ENCODE measurements around the gene RNF8. TPM values are rescaled to one million over a fixed set of nuclear protein-coding genes. Genes with fewer than 3 reads are reported as not detected.

RNF8 gene
- total RNA-seq, 1 donor from 2014 or later = 21.8 TPM

DNA sequence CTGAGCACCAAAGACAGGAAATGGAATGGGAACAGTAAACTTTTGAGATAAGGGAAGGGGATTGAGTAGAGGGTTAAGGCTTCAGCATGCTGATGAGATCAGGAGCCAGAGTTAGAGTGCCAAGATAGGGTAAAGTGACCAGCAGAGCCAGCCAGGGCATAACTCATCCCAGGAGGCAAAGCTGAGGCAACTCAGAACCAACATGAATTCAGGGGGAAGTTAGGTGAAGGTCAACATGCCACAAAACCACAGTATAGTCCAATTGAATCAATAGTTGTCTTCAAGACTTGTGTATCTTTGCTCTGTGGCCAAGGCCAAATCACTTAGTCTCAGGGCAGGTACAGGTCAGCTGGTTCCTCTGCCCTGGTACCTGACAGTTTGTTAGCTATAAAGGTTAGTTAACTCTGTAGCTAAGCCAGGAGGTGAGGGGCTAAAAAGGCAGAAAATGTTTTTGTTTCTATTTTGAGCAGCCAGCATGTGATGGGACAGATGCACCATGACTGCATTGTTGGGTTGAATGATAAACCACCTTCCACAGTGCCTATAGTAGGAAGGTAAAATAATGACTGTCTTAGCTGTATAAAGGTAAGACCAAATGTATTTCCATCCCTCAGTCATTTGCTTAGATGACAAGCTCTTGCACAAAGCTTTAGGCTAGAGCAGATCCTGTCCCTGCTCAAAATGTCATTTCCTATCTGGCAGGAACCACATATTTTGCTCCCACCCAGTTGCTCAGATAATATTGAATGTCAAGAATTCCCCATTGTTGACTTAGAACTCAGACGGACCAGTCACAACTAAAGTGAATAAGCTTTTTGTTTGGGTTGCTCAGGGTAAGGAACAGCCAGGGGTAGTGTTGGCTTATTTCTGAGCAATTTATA lies 15.8 kb downstream of the RNF8 start:
- Mint-ChIP-seq H3K27me3 (ENCODE audit: unreplicated experiment) (no peaks in the 10 kb centered on the region), H3K4me3 (ENCODE audit: unreplicated experiment) (no peak overlapping the region), H3K9me3 (ENCODE audit: unreplicated experiment) (no peaks in the 10 kb centered on the region), H3K36me3 (ENCODE audit: low read depth, unreplicated experiment) (peaks cover 15% of the 10 kb centered on the region), H3K27ac (ENCODE audit: unreplicated experiment) (no peak overlapping the region), H3K4me1 (ENCODE audit: unreplicated experiment) (peaks cover 10% of the 10 kb centered on the region)
- DNase-seq (ENCODE audit: low spot score) = no peak
- TF ChIP-seq, protein P1, sequence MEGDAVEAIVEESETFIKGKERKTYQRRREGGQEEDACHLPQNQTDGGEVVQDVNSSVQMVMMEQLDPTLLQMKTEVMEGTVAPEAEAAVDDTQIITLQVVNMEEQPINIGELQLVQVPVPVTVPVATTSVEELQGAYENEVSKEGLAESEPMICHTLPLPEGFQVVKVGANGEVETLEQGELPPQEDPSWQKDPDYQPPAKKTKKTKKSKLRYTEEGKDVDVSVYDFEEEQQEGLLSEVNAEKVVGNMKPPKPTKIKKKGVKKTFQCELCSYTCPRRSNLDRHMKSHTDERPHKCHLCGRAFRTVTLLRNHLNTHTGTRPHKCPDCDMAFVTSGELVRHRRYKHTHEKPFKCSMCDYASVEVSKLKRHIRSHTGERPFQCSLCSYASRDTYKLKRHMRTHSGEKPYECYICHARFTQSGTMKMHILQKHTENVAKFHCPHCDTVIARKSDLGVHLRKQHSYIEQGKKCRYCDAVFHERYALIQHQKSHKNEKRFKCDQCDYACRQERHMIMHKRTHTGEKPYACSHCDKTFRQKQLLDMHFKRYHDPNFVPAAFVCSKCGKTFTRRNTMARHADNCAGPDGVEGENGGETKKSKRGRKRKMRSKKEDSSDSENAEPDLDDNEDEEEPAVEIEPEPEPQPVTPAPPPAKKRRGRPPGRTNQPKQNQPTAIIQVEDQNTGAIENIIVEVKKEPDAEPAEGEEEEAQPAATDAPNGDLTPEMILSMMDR (IDR thresholded peaks at IDR 0.05; ENCODE audit: unreplicated experiment) = no peak

DNA sequence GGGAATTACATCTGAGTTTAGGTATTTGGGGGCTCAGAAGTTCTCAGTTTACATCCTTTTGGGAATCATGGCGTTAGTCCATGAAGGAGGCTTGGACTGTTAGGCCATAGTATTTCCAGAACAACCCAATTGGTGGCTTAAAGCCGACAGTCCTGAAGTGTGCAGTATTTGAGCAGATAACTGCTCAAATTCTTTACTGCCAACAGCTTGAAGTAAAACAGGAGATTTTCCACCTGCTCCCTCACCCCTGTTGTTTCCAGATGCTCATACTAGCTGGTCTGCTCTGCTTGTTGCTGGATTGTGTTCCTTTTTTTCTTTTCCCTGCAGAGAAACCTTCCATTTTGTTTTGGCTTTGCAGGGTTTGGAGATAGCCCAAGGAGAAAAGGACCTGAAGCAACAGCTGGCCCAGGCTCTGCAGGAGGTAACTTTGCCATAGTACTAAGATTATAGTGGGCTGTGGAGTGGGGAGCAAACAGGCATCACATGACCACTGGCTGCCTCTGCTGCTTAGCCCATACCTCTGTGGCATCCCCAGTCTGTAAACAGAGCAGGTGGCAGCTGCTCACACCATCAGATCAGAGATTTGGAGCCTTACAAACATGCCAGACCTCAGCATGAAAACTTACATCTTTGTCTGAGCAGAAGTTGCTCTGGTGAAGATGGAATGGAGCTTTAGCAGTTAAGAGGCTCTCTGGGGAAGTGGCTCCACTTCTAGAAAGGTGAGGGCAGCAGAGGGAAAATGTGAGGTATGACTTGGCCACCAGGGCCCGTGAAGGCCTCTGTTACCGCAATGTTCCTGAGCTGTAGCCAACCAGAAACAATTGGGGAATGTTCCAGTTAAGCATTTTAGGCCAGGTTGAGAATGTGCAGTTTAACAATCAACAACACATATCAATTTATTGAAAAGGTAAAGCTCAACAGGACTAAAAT lies 17.6 kb downstream of the RNF8 start:
- H3K9me3 Mint-ChIP-seq (ENCODE audit: unreplicated experiment) = no peaks in the 10 kb centered on the region
- peaks cover 3% of the 10 kb centered on the region for H3K4me1 Mint-ChIP-seq (ENCODE audit: unreplicated experiment)
- H3K27me3 Mint-ChIP-seq (ENCODE audit: unreplicated experiment) = no peaks in the 10 kb centered on the region
- H3K27ac Mint-ChIP-seq (ENCODE audit: unreplicated experiment) = no peak overlapping the region
- DNase-seq (ENCODE audit: low spot score) = no peak
- H3K36me3 Mint-ChIP-seq (ENCODE audit: low read depth, unreplicated experiment) = peaks cover 15% of the 10 kb centered on the region
- TF ChIP-seq, protein P1 (IDR thresholded peaks at IDR 0.05; ENCODE audit: unreplicated experiment) = no peak
- no peak overlapping the region for H3K4me3 Mint-ChIP-seq (ENCODE audit: unreplicated experiment)

DNA sequence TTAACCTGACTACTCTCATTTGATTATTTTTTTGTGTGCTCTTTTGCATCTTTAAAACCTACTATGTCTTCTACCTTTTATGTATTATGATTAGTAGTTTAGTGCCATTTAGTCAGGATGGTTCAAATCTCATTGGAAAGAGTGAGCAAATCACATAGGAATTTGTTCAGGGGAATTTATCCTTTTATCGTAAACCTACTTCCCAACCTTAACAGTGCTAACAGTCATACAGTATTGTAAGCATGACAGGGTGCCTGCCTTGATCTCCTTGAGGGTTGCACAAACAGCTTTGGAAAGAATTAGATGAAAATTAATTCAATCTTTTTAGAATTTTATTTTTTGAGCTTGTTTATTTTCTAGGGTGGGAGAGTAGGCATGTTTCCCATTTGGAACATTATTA lies 18.3 kb downstream of the RNF8 start:
- DNase-seq (ENCODE audit: low spot score) = no peak
- peaks cover 3% of the 10 kb centered on the region for H3K4me1 Mint-ChIP-seq (ENCODE audit: unreplicated experiment)
- H3K9me3 Mint-ChIP-seq (ENCODE audit: unreplicated experiment) = no peaks in the 10 kb centered on the region
- no peak overlapping the region for H3K27ac Mint-ChIP-seq (ENCODE audit: unreplicated experiment)
- H3K36me3 Mint-ChIP-seq (ENCODE audit: low read depth, unreplicated experiment) = peaks cover 15% of the 10 kb centered on the region
- H3K4me3 Mint-ChIP-seq (ENCODE audit: unreplicated experiment) = no peak overlapping the region
- TF ChIP-seq, protein P1 (IDR thresholded peaks at IDR 0.05; ENCODE audit: unreplicated experiment) = no peak
- no peaks in the 10 kb centered on the region for H3K27me3 Mint-ChIP-seq (ENCODE audit: unreplicated experiment)

DNA sequence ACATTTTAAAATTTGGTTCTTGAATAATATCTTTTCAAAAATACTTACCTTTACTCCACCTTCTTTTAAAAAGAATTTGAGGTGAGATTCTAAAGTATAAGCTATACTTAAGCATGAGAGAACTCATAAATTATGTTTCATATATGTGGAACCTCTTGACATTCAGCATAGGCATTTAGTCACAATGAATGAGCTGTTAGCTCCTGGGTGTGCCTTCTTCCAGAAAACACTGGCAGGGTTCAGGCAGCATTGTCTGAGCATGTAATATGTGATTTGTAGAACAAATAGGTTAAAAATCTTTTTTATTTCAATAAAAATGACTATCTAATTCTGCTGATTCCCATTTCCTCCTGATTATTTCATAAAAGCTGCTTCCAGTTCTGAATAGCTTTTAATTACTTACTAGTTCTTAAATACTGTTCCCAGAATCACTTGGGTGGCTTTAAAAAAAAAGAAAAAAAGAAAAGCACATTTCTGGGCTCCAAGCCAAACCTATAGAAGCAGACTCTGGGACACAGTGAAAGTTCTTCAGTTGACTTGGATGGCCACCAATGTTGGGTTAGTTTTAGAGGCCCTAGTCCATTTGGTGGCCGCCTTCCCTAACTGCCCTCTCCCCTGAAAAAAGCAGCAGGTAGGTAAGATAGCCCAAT lies 20.2 kb downstream of the RNF8 start:
- TF ChIP-seq, protein P1 (IDR thresholded peaks at IDR 0.05; ENCODE audit: unreplicated experiment) = no peak
- no peak for DNase-seq (ENCODE audit: low spot score)
- no peaks in the 10 kb centered on the region for H3K27me3 Mint-ChIP-seq (ENCODE audit: unreplicated experiment)
- peaks cover 16% of the 10 kb centered on the region for H3K36me3 Mint-ChIP-seq (ENCODE audit: low read depth, unreplicated experiment)
- H3K4me1 Mint-ChIP-seq (ENCODE audit: unreplicated experiment) = peaks cover 3% of the 10 kb centered on the region
- no peaks in the 10 kb centered on the region for H3K9me3 Mint-ChIP-seq (ENCODE audit: unreplicated experiment)
- no peak overlapping the region for H3K4me3 Mint-ChIP-seq (ENCODE audit: unreplicated experiment)
- peak overlapping the region; percentile 5 for H3K27ac Mint-ChIP-seq (ENCODE audit: unreplicated experiment)
